Stimulated activated CD8-positive, alpha-beta memory T cell treated with anti-CD3 and anti-CD28 coated beads, Interleukin-4, amount 100 ng/mL, for 4 hours (primary cell): ENCODE measurements around the gene PRKAG2.
"Not testable (repeated sequence)": the region's sequence is repeated elsewhere in the genome, so short reads cannot be mapped to it uniquely, and the experiment has no call there.

Experiments used
- DNase-seq, 2 donors: peaks; one replicate each; pipeline ENCODE4 v3.0.0-alpha.2; 2020; ENCODE audit warnings: low read depth in 2 of 2, low spot score in 1 of 2

The PRKAG2 gene

DNA sequence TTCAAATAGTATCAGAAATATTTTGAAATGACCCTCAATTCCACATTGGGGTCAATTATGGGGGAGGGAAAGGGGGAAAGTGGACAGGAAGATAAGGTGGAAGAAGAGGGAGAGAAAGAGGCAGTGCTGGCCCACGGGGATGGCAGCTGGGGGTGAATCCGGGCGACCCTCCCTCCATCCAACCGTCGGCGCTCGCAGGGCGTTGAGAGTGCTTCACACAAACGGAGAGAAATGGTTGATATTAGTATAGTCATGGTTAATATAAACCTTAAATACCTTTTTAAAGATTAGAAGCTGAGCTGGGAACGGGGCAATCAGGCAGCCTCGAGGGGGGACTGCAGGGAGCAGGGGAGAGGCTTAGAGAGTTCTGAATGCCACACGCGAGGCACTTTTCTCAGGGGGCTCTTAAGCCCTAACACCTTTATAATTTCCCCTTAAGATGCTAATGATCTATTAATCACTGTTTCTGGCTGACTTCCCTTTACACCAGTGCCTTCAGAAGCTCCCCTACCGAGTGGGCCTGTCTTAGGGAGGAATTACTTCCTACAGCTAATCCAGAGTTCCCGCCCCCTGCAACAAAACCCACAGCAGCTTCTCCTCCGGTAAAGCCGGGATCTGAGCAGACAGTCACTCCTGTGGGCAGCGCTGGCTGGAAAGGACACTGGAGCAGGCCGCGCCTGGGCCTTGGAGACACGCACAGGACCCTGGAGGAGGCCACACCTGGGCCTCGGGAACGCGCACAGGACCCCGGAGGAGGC, 39.5 kb downstream of the PRKAG2 start:
- no peak for DNase-seq

DNA sequence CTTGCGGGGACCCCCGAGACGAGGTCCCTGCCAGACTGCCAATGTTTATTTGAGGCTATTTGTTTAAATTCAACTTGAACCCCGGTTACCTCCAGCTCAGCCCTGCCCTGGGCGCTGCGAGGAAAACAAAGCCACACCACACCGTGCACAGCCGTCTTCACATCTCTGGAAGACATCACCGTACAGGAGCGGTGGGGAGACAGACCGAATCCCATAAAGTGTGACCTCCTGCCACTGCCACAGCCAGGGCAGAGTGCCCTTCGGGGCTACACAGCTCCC, 40.0 kb downstream of the PRKAG2 start:
- no peak for DNase-seq

DNA sequence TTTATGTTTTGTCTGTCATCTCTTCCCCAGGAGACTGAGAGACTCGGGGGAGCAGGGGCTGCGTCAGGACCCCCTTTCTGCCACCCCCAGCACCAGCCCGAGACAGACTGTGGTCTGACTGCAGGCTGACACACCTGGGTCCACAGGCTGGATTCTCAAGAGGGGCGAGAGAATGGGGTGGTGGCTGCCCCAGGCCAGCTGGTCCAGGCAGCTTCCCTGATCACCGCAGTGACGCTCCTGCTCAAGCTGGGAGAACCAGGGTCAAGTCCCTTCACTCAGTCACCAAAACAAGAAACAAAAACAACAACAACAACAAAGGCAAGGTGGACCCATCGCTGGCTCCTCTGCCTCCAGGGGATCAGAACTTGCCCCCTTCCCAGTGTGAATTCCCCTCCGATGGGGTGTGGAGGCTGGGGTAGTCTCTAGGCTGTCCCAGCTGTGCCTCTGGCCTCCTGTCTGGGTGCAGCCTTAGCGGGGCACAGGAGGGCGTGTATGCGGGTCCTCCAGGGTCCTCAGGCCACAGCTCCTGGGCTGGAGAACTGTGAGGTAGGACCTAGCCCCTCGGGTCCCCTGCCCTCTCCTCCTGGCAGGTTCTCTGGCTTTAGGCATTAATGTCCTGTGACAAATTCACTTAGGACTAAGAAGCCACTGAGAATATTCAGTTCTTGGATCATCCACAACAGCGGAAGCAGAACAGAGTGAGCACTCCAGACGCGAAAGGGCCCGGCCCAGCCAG, 40.6 kb downstream of the PRKAG2 start:
- DNase-seq = no peak

DNA sequence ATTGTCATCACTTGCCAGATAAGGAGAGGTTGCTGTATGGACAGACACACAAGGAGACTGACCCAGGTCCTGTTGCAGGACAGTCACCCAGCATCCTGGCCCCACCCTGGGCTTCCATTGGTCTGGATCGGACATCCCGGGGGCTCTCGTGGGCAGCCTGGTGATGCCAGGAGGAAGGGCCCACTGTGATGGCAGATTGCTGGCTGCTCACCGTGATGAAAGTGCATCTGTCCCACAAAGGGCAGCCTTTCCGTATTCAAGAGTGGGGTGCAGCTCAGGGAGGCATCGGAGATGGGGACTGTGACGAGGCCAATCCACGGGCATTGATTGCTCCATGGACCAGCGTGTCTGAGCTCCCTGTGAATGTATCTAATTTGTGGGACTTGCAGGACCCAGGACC, 41.3 kb downstream of the PRKAG2 start:
- no peak for DNase-seq

DNA sequence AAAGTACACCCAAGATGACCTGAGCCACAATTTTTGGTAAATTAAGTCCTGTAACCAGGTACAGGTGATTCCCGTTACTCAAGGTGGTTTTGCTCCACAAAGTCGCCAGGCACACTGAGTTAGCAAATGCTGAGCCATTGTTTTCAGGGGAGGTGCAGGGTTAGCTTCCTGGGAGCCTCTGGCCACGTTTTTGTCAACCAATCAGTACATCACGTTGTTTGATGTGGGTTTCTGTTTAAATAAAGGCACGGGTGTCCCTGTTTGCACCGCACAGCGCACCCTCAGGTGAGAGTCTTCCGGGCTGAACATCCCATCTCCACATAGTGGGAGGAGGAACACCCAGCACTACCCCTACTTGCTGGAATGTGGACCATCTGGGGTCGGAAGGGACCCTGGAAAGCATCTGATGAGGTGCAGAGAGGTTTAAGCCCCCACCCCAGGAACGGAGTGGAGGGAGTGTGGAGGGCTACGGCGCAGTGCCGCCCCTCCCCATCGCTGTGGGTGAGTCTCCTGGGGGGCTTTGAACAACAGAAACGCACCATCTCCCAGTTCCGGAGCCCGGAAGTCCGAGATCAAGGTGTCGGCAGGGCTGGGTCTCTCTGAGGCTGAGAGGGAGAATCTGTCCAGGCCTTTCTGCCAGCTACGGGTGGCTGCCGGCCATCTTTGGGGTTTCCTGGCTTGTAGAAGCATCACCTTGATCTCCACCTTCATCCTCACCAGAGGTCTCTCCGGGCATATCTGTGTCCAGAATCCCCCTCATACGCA, 42.5 kb downstream of the PRKAG2 start:
- DNase-seq = no peak

DNA sequence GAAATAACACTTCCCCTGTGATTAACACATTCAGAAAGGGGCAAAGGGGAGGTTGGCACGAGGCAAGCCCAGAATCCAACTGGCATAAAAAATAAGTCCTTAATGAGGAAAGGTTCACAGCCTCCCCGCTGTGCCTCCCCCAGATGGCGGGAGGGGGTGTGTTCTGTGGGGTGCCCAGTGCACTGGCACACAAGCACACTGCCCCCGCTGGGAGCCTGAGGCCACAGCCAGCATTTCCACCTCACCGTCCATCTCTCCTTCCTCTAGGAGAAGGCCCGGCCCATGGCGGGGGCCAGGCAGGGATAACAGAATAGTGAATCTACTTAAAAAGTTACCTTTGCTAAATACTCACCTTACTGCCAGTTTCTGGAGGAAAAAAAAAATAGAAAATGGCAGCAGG, 43.2 kb downstream of the PRKAG2 start:
- no peak for DNase-seq

DNA sequence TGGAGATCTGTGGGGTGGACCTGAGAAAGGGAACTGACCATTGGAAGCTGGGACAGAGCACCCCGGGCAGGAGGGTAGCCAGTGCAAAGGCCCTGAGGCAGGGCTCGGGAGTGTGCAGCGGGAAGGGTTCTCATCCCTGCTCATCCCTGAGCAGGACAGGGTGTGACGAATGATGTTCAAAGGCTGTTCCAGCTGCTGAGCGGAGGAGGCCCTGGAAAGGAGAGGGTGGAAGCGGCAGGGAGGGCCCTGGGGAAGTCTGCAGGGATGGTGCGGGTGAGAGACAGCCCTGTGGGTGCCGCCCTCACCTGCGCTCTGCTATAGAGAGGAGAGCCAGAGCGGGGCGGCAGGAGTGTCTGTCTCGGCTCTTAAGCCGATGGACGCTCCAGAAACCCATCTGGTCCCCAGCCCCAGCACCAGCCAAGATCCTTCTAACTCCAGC, 43.7 kb downstream of the PRKAG2 start:
- DNase-seq = no peak

DNA sequence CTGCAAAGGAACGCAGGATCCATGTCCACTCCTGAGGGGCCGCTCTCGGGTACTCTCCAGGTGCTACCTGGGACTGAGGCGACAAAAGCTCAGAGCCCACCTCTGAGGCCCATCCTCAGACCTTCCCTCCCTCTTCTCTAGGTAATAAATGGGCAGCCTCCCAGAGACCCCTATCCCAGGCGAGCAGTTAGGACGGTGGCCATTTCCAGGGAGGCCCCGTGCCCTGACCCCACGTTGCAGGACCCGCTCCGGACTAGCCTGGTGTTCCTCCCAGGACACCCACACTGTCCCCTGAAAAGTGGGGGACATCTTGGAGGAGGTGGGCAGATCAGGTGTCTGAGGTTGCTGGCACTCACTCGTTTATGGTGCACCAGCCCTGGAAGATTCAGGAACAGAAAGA, 44.3 kb downstream of the PRKAG2 start:
- DNase-seq = no peak

DNA sequence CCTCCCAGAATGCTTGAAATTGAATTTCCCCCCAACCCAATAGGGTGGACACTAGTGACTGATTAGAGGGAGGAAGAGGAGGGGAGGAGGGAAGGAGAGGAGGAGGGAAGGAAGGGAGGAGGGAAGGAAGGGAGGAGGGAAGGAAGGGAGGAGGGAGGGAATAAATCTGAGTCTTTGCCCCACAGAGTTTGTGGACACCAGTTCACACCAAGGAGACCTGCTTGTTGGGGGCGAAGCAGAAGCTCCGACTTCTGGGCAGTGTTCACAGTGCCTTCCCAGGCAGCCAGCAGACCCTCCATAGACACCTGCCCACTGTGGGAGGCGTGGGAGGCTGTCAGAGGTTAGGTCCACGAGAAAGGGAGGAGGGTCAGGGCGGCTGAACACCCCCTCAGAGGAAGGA, 44.8 kb downstream of the PRKAG2 start:
- no peak for DNase-seq

DNA sequence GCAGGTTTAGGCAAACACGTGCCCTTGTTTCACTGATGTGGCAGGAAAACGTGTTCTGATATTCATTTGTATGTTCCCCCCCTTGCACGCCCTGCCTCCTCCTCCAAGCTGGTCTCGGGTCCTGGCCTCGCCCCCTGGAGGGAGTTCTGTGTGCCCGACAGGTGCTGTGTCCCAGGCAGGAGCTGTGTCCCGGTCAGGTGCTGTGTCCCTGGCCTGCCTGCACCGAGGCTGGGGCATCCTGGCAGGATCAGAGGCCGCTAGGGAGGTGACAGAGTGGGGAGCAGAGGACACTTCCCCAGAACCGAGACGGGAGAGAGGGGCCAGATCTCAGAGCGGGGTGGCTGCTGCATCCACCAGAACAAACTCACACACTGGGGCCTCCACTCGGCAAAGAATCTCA, 45.3 kb downstream of the PRKAG2 start:
- DNase-seq = no peak

DNA sequence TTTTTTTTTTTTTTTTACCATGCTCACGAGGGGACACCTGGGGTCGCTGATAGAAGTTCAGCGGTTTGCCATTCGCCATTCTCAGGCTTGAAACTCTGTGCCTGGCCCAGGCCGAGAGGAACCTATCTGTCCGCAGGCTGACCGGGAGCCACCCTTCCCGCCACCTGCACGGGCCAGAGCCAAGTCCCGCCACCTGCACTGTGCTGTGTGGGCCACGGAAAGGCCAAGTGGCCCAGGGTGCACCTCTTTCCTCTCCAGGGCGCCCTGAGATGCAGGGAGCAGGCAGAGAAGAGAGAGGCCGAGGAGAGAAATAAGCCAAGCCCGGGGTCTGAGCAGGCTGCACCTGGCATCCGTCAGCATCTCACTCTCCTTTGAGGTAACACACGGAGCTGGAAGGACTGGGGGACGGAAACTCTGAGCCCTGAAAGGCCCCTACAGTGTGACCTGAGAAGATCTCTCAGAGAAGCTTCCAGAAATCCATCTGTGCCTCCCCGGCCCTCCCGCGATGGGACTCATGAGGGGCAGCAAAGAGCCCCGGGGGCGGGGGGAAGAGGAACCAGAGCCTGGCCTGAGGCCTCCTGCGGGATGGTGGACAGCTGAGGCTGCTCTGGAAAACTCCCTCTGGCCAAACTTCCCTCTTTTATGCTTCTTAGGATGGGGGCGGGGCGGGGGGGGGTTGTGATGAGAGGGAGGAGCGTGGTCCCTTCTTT, 46.6 kb downstream of the PRKAG2 start:
- DNase-seq = no peak

DNA sequence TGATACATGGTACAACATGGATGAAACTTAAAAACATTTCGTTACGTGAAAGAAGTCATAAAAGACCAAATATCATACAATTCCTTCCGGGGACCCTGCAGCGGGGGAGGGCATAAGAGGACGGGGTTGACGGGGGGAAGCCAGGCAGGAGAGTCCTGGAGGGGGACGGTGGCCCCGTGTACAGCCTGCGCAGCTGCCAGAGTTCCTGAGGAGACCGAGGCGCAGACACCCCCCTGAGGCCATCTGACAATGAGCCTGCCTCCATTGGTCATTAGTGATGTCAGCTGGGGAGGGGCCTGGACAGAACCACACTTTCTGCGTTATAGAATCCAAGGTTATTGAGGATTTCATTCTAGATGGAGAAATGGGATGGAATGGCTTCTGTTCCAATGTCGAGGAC, 47.2 kb downstream of the PRKAG2 start:
- DNase-seq = no peak

DNA sequence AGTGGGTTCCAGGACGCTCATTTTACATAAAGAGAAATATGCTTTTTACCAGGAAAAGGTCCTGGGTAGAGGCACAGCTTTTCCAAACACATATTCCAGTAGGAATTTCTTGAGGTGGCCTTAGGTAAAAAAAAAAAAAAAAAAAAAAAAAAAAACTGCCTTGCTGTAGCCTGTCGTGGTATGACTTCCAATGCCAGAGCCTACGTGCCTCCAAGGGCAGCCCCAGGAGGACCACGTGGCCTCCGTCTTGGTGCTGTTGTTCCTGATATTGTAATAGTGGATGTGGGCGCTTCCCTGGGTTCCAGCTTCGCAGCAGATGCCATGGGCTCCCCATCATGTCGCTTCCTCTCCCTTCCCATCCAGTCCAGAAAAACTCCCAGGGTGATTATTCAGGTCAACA, 49.3 kb downstream of the PRKAG2 start:
- no peak for DNase-seq

DNA sequence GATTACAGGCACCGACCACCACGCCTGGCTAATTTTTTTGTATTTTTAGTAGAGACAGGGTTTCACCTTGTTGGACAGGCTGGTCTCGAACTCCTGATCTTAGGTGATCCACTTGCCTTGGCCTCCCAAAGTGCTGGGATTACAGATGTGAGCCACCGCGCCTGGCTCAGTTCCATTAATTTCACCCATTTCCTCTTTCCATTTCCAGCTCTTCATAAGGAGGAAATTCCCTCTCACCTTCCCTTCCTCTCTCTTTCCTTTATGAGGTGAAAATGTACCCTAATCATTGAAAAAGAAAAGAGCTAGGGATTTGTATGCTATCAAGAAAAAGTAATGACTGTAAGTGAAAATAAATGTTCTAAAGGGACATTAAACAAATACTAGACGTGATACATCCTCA, 50.6 kb downstream of the PRKAG2 start:
- not testable (repeated sequence) for DNase-seq

DNA sequence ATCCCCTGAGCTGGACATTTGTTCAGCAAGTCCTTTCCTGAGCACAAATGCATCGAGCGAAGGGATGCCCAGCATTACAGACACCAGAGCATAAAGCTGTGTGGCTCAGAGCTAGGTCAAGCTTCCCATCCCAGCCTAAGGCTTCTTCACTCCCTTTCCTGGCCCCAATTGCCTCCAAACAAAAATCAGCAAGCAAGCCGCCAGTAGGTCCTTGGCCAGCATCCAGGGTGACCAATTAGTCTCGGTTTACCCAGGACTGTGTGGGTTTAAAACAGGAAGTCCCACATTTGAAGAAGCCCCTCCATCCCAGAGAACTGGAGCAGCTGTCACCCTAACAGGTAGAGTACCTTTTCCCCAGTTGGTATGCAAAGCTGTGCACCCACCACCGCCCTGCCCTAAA, 51.2 kb downstream of the PRKAG2 start:
- no peak for DNase-seq

DNA sequence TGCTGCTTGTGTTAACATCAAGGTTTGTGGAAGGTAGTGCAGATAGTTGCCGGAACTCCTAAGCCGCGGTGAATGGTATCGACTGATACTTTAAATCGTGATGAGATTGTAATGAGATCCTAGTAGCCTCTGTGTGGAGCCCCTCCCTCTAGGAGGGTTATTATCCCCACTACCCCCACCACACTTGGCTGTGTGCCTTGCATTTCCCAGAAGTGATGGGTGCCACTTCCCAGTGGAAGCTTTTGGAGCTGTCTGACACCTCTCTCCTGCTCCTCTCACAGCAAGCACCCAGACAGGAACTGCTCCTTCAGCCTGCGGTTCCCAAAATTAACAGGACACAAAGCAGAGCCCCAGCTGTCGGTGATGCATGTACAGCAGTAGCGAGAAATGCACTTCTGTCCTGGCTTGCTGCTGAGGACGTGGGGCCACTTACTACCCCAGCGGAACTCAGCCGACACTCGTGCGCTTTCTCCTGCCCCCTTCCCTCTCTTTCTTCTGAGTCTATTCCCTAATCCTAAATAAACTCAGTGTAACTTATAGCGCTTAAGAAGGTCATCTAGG, 52.5 kb downstream of the PRKAG2 start:
- no peak for DNase-seq

DNA sequence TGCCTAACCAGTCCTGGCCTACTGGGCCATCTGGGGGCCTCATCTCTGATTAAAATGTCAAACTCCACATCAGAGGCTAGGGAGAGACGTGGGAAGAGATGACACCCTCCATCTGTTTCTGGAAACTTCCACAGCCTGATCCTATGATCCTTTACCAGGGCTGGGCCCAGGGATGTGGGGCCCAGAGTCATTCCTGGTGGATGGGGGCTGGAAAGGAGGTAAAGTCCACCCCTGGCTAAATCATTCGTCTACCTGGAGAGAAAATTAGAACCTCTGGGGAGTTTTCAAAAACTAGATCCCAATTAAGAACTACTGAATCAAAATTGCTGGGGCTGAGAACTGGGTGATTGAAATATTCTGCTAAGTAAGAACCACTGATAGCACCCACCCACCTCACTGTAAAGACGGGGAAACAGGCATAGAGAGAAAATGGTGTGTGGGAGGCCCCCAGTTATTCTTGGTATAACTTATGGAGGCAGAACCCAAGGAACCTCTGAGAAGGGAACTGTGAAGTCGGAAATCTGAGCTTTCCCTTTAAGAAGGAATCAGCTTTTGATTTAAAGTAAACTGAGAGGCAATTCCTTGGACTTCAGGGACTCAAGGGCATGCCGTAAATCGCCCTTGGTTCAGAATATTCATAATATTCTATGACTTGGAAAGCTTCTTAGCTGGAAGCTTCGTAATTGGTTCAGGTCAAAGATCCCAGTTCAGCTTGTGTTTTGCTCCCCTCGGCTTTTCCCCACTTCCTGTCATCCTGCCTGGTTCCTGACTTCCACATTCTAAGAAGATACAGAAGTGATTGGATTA, 53.1 kb downstream of the PRKAG2 start:
- DNase-seq = no peak

DNA sequence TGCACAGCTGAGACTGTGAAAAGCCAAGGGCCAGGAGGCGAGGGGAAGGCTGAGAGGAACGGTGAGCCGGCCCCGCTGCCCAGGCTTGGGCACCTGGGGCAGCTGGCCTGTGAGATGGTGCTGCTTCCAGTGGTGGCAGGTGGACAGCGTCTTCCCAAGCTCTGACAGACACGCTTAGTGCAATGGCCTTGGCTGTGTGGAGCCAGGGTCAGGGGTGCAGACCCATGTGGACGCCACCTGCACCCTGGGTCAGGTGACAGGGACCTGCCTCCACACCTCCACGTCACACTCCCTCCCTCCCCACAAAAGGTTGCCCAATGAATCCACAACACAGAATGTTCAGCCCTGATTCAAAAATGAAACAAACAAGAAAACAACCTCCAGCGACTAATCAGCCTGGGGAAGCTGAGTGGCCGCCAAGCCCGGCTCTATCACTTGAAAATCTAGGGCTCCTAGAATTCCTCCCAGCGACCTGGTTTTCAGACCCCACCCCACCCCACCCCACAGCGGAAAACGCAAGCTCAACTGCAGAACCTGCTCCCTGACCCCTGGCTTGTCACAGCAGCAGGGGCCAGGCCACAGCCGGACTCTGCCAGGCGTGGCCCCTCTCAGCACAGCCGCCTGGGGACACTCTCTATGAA, 54.3 kb downstream of the PRKAG2 start:
- DNase-seq = no peak

DNA sequence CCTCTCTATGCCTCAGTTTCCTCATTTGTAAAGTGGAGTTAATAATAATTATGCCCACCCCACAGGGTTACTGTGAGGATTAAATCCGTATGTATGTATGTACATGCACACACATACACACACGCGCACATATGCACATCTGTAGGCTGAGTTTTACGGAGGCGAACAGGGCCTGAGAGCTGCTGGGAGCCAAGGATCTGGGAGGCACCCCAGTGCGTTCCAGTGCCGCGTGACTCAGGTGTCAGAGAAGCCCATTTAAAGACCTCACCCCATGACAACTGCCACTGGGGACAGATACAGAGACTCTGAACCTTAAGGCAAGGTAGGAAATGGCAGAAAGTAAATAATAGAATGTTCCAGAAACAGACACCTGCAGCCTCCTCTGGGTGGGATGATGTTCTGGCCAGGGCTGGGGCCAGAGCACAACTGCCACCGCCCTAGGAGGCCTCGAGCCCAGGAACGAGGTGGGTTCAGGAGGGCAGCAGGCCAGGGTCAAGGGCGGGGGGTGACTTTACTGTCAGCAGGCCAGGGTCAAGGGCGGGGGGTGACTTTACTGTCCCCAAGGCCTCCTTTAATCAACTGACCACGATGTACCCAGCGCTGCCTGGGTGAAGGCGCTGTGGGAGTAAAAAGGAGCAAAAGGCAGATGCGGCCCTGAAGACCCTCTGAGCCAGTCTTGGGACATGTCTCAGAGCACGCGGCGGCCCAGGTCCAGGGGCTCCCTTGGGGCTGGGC, 54.9 kb downstream of the PRKAG2 start:
- no peak for DNase-seq
